Stromal cell of bone marrow (primary cell): ENCODE data around the gene KREMEN1.

Experiments used
- DNase-seq: peaks from one replicate; pipeline ENCODE4 v3.0.0-alpha.2; 2012; ENCODE audit warnings: low read depth

The KREMEN1 gene

DNA sequence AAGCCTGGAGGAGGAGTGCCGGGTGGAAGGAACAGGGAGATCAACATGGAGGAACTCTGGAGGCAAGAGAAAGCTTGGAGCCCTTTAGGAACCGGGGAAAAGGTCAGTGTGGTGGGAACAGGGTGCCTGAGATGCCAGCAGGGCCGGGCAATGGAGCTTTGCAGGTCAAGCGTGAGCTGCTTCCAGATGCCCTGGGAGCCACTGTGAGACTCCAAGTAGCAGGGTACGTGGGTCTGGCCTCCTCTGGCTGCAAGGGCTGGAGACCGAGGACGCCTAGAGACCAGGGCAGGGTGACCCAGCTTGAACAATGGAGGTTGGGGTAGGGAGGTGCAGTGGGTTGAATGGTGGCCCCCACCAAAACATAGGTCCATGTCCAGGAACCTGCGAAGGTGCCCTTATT, 117.2 kb downstream of the KREMEN1 start:
- no peak for DNase-seq

- DNase-seq: no peak
These were observed 118.1 kb downstream of the KREMEN1 start for GRCh38 chr22:29190918-29191317.

GRCh38 chr22:29193021-29193420, 120.2 kb downstream of the KREMEN1 start:
- DNase-seq: no peak

DNA sequence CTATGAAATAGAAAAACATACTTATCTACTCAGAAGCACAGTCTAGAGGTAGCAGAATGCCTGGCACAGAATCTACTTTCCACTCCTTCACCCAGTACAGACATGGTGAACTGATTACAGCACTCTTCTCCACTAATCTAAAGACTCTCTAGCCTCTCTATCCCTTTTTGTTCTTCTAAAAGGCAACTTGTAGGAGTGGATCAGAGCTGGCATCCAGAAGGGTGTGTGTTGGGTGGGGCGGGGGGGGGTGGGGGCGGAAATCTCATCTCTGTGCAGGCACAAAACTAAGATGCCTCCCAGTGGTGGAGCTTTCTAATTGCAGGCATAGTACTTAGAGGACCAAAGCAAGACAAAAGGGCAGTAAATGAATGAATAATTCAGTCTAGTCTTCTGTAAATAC, 121.3 kb downstream of the KREMEN1 start:
- DNase-seq: no peak

GRCh38 chr22:29195118-29195963, 122.5 kb downstream of the KREMEN1 start:
- no peak for DNase-seq

GRCh38 chr22:29195964-29196666, 123.3 kb downstream of the KREMEN1 start:
- DNase-seq: no peak

DNA sequence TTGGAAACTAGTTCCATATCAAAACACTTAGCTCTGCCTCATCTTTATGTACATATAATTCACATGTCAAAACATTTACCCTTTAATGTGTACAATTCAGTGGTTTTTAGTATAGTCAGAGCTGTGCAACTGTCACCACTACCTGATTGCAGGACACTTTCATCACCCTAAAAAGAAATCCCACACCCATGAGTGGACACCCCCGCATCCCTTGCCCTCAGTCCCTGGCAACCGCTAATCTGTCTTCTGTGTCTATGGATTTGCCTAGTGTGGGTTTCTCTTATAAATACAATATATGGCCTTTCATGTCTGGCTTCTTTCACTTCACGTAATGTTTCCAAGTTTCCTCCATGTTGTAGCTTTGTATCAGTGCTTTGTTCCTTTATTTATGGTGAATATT, 124.3 kb downstream of the KREMEN1 start:
- DNase-seq: no peak

DNA sequence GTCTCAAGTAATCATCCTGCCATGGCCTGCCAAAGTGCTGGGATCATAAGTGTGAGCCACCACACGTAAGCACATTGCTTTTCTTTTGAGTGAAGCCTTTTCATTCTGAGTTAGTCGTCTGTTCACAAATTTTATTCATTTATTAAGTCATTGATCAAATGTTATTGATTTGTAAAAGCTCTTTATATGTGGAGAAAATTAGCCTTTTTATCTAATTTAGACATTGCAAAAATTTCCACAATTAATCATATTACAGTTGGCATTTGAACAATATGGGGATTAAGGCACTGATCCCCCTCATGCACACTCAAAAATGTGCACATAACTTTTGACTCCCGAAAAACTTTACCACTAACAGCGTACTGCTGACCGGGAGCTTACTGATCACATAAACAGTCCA, 125.4 kb downstream of the KREMEN1 start:
- no peak for DNase-seq

- no peak for DNase-seq
These were observed 127.0 kb downstream of the KREMEN1 start for GRCh38 chr22:29199702-29200400.

- DNase-seq: no peak
These were observed 128.1 kb downstream of the KREMEN1 start for GRCh38 chr22:29200901-29201300.

DNA sequence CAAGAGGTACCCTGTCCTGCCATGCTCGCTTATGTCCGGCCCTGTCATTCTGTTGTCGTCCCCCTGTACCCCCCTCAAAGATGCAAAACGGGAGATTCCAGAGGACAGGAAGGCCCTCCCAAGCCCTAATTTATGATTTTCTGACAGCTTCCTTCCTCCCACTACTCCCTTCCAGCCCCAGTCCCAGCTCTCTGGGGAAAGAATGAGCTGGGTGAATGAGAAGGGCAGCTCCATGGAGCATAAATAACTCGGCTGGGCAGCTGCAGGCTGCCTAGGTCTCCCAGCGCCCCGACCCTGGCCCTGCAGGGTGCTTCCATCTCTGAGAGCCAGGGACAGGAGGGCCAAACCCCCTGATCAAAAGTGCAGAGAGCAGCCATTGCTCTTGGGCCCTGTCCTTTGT, 128.9 kb downstream of the KREMEN1 start:
- no peak for DNase-seq

GRCh38 chr22:29202212-29203192, 129.7 kb downstream of the KREMEN1 start:
- DNase-seq: no peak

GRCh38 chr22:29203488-29204454, 130.9 kb downstream of the KREMEN1 start:
- DNase-seq: no peak

GRCh38 chr22:29204455-29205183, 131.8 kb downstream of the KREMEN1 start:
- no peak for DNase-seq

- no peak for DNase-seq
These were observed 132.4 kb downstream of the KREMEN1 start for GRCh38 chr22:29205252-29205593.

- no peak for DNase-seq
These were observed 132.9 kb downstream of the KREMEN1 start, which contains the start of gene EMID1 for GRCh38 chr22:29205594-29206371. TSS of gene EMID1 (plus strand) at chr22:29205896. CDS start at chr22:29206039, 143 bp downstream.

DNA sequence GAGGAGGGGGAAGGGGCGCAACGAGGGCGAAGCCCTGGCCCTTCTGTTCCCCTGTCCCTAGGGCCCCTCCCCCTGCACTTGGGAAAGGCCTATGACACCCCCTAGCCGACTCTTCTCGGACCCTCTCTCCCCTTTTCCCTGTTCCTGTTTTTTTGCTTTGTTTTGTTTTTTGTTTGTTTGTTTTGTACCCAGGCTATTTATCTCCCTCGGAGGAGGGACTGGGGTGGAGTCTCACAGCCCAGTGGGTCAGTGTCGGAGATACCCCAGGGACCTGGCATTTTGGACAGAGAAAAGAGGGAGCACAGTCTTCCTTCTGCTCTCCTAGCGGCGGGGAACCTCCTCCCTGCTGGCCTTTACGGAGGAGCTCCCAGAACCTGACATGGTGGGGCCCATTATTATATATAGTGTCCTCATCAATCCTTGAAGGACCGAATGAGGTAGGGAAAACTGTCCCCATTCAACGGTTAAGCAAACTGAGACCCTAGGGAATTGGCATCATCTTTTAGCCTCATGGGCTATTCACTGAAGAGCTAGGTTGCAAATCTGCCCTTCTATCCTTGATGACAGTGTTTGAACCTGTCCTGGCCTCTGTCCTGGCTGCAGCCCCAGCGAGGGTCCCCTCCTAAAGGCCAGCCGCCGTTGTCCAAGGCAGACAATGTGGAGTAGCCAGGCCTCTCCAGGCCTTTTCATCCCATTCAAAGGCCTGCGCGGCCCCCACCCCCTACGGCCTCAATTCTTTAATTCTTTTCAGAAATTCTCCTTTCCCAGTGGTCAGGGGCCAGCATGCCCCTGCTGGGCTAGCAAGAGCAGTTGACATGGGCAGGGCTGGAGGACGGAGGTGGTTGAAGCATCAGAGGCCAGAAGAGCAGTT, 133.8 kb downstream of the KREMEN1 start:
- DNase-seq: no peak

DNA sequence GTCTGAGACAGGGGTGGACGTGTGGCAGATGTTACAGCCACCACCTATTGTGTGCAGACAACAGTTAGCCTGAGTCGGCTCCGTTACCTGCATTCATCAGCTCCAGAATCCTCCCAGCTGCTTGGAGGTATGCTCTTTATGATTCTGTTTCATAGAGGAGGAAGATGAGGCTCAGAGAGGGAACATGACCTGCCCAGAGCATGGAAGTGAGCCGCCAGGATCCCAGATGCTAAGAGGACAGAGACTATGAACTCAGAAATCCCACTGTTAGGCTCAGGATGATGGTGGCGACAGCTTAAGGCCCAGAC, 134.4 kb downstream of the KREMEN1 start:
- no peak for DNase-seq
